PC-3 (cell line): ENCODE results near the gene ITGA1. TPM values are rescaled to one million over a fixed set of nuclear protein-coding genes. Genes with fewer than 3 reads are reported as not detected.

ENCODE experiments used
- ATAC-seq: fragments of 200-7000 bp; cut with Tn5 transposase; 2 replicates; pipeline ENCODE4 v1.9.1; 2020; ENCODE audit warnings: mild to moderate bottlenecking, moderate library complexity
- BruUV-seq: library from RNA; stranded (reverse); fragments of 400-500 nt; replicated peaks from 2 replicates; lab custom pipeline; 2021; lab: Mats Ljungman, UMichigan
- CTCF ChIA-PET: fragments of 300-600 bp; sonication (Branson Sonifier 250); formaldehyde crosslinking; loops from one replicate; lab custom pipeline; 2022; ENCODE audit warnings: antibody characterized with exemption; lab: Charles Lee
- POLR2A ChIA-PET: fragments of 300-600 bp; sonication (Branson Sonifier 250); formaldehyde crosslinking; loops from one replicate; lab custom pipeline; 2022; ENCODE audit warnings: antibody characterized with exemption; ENCODE audit not compliant: unreplicated experiment; lab: Charles Lee
- DNase-seq: peaks from one replicate; pipeline ENCODE4 v3.0.0-alpha.2; 2015
- H2AFZ ChIP-seq: fragments of 300-600 bp; sonication (generic); 2 replicates; pipeline ENCODE4 v1.6.0; 2016; ENCODE audit warnings: antibody characterized with exemption, low read length
- H3F3A ChIP-seq: fragments of 300-600 bp; sonication (generic); one replicate; pipeline ENCODE4 v1.6.0; 2017; ENCODE audit warnings: antibody characterized with exemption, low read length, control low read depth, mild to moderate bottlenecking; ENCODE audit not compliant: unreplicated experiment
- H3K27ac ChIP-seq: fragments of 300-600 bp; sonication (generic); 2 replicates; pipeline ENCODE4 v1.5.1; 2016; ENCODE audit warnings: mild to moderate bottlenecking, low read length
- H3K27me3 ChIP-seq: fragments of 300-600 bp; sonication (generic); 2 replicates; pipeline ENCODE4 v1.6.1; 2016; ENCODE audit warnings: low read length, mixed read lengths
- H3K36me3 ChIP-seq: fragments of 300-600 bp; sonication (generic); 2 replicates; pipeline ENCODE4 v1.6.1; 2016; ENCODE audit warnings: low read depth, mixed run types, low read length, mixed read lengths
- H3K4me1 ChIP-seq: fragments of 300-600 bp; sonication (generic); 2 replicates; pipeline ENCODE4 v1.5.1; 2016; ENCODE audit warnings: low read length; ENCODE audit not compliant: insufficient read depth
- H3K4me2 ChIP-seq: fragments of 300-600 bp; sonication (generic); 2 replicates; pipeline ENCODE4 v1.6.0; 2016; ENCODE audit warnings: low read length
- H3K4me3 ChIP-seq: fragments of 300-600 bp; sonication (generic); 2 replicates; pipeline ENCODE4 v1.5.1; 2016; ENCODE audit warnings: mild to moderate bottlenecking, low read length, mixed read lengths
- H3K79me2 ChIP-seq: fragments of 300-600 bp; sonication (generic); 2 replicates; pipeline ENCODE4 v1.6.1; 2017; ENCODE audit warnings: low read length, mixed read lengths
- H3K9ac ChIP-seq: fragments of 300-600 bp; sonication (generic); 2 replicates; pipeline ENCODE4 v1.6.0; 2016; ENCODE audit warnings: mild to moderate bottlenecking, low read length
- H3K9me2 ChIP-seq: fragments of 300-600 bp; sonication (generic); replicated peaks from 2 replicates; pipeline ENCODE4 v1.6.1; 2016; ENCODE audit warnings: mixed run types, low read length, mixed read lengths
- H3K9me3 ChIP-seq: fragments of 300-600 bp; sonication (generic); 2 replicates; pipeline ENCODE4 v1.6.1; 2016; ENCODE audit warnings: low read length, mixed read lengths
- H4K20me1 ChIP-seq: fragments of 300-600 bp; sonication (generic); 2 replicates; pipeline ENCODE4 v1.6.1; 2016; ENCODE audit warnings: low read length, mixed read lengths
- EZH2 ChIP-seq: fragments of 300-600 bp; sonication (generic); IDR thresholded peaks from one replicate; pipeline ENCODE4 v1.6.1; 2017; ENCODE audit warnings: antibody characterized with exemption, mild to moderate bottlenecking, low read length; ENCODE audit not compliant: unreplicated experiment
- EZH2phosphoT487 ChIP-seq: fragments of 300-600 bp; sonication (generic); IDR thresholded peaks from 2 replicates; pipeline ENCODE4 v1.6.1; 2018; ENCODE audit warnings: mild to moderate bottlenecking, antibody characterized with exemption, low read length, borderline replicate concordance
- intact Hi-C: fragments of 100-400 bp; cut with micrococcal nuclease; formaldehyde crosslinking; loops from 2 replicates; pipeline ENCODE4 v1.9.0; 2023
- total RNA-seq: library from RNA; depleted of rRNA; stranded (reverse); fragments of >200 nt; gene quantifications from 2 replicates; pipeline ENCODE4 v1.2.3, GENCODE V29; 2014
- TF ChIP-seq, protein P1 (sequence below): fragments of 300-600 bp; sonication (generic); conservative IDR thresholded peaks from 2 replicates; pipeline ENCODE4 v1.5.1; 2017; ENCODE audit warnings: antibody characterized with exemption, low read depth, mild to moderate bottlenecking, low read length

The ITGA1 gene
- total RNA-seq, 1 experiment from 2014 or later, result 4.7 TPM

DNA sequence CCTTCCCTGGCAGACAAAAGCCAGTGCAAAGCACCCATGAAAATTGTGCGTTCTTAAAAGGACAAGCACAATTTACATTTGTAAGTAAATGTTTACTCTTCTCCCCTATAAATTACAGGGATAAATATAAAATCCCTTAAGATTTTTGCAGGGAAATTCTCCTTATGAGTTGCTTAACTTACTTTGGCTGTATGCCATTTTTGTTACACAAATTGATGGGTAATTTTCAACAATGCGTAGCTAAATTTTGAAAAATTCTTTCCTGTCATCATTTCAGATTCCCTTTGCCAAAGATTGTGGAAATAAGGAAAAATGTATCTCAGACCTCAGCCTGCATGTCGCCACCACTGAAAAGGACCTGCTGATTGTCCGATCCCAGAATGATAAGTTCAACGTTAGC is 137.3 kb downstream of the ITGA1 start:
- ATAC-seq (no peak), DNase-seq (no peak)
- intact Hi-C loops, result no loop called here
- Histone ChIP-seq H3K27ac (no peak overlapping the region), H3K9me2 (no peaks in the 10 kb centered on the region), H3K27me3 (no peaks in the 10 kb centered on the region), H2AFZ (no peak overlapping the region), H3K9me3 (no peaks in the 10 kb centered on the region), H3F3A (no peaks in the 10 kb centered on the region), H4K20me1 (no peaks in the 10 kb centered on the region), H3K9ac (no peak overlapping the region), H3K4me1 (peaks cover 10% of the 10 kb centered on the region), H3K4me3 (no peak overlapping the region), H3K4me2 (no peak overlapping the region), H3K79me2 (no peaks in the 10 kb centered on the region), H3K36me3 (no peaks in the 10 kb centered on the region)
- ChIA-PET CTCF (no interaction called here), POLR2A (interaction anchor here (0.6 kb wide), 1 partner anchor 137 kb away, joined by 4 read pairs; the partner anchor contains the start of genes ITGA1 and PELO)
- BruUV-seq, result no TSS peak
- TF ChIP-seq EZH2 (no peak), EZH2phosphoT487 (no peak)
- TF ChIP-seq, protein P1, sequence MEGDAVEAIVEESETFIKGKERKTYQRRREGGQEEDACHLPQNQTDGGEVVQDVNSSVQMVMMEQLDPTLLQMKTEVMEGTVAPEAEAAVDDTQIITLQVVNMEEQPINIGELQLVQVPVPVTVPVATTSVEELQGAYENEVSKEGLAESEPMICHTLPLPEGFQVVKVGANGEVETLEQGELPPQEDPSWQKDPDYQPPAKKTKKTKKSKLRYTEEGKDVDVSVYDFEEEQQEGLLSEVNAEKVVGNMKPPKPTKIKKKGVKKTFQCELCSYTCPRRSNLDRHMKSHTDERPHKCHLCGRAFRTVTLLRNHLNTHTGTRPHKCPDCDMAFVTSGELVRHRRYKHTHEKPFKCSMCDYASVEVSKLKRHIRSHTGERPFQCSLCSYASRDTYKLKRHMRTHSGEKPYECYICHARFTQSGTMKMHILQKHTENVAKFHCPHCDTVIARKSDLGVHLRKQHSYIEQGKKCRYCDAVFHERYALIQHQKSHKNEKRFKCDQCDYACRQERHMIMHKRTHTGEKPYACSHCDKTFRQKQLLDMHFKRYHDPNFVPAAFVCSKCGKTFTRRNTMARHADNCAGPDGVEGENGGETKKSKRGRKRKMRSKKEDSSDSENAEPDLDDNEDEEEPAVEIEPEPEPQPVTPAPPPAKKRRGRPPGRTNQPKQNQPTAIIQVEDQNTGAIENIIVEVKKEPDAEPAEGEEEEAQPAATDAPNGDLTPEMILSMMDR, result no peak

DNA sequence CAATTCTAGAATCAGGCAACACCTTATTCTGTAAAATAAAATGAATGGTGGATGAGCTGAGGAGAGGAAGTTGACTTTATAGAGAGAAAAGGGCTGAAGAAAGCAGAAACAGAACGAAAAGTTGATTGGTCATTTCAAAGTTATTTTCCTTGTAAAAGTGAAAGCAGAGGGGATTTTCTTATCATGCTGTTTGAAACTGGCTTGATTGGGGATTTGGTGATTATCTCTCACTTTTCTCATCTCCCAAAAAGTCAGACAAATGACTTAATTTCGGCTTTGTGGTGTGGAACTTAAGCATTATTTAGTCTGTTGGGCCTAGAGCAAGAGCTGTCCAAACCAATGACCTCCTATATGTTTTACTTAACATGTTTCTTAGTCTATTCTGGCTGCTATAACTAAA is 141.0 kb downstream of the ITGA1 start:
- DNase-seq, result no peak
- no peak for ATAC-seq
- Histone ChIP-seq H3K36me3 (no peaks in the 10 kb centered on the region), H3K27me3 (no peaks in the 10 kb centered on the region), H3K4me2 (no peak overlapping the region), H3K27ac (no peak overlapping the region), H3K9ac (no peak overlapping the region), H2AFZ (no peak overlapping the region), H3K9me3 (no peaks in the 10 kb centered on the region), H3K4me3 (no peak overlapping the region), H4K20me1 (no peaks in the 10 kb centered on the region), H3K4me1 (no peaks in the 10 kb centered on the region), H3K79me2 (no peaks in the 10 kb centered on the region), H3F3A (no peaks in the 10 kb centered on the region), H3K9me2 (no peaks in the 10 kb centered on the region)
- TF ChIP-seq EZH2phosphoT487 (no peak), EZH2 (no peak)
- TF ChIP-seq, protein P1, result no peak
- CTCF ChIA-PET, result no interaction called here
- no TSS peak for BruUV-seq
- POLR2A ChIA-PET, result no interaction called here
- intact Hi-C loops, result no loop called here

DNA sequence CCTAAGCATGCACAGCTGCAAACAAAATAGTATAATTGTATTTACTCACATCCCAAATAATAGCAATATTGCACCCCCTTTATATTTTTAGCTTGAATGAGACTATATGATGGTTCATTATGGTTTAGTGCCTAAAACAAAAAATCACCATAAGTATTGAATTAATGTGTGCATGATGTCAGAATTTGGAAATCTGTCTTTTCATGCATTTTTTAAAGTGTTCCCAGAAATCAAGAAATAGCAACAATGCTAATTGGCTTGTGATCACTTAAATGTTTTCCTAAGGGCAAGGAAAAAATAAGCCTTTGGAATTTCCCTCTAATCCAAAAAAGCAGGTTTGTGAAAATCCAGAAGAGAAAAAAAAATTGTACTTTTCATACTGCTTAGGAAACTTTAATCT is 150.5 kb downstream of the ITGA1 start:
- Histone ChIP-seq H2AFZ (no peak overlapping the region), H3K4me1 (no peaks in the 10 kb centered on the region), H3K4me3 (no peak overlapping the region), H4K20me1 (no peaks in the 10 kb centered on the region), H3K9ac (no peak overlapping the region), H3K4me2 (no peak overlapping the region), H3F3A (no peaks in the 10 kb centered on the region), H3K79me2 (no peaks in the 10 kb centered on the region), H3K27me3 (no peaks in the 10 kb centered on the region), H3K9me3 (no peaks in the 10 kb centered on the region), H3K27ac (no peak overlapping the region), H3K36me3 (no peaks in the 10 kb centered on the region), H3K9me2 (no peaks in the 10 kb centered on the region)
- intact Hi-C loops, result no loop called here
- TF ChIP-seq, protein P1, result no peak
- TF ChIP-seq EZH2 (no peak), EZH2phosphoT487 (no peak)
- no TSS peak for BruUV-seq
- ChIA-PET CTCF (no interaction called here), POLR2A (no interaction called here)
- no peak for ATAC-seq
- no peak for DNase-seq
